OCI-LY7 (cell line): ENCODE results near the gene SCO1. TPM values are rescaled to one million over a fixed set of nuclear protein-coding genes. Genes with fewer than 3 reads are reported as not detected.

ENCODE experiments used
- Bru-seq: library from RNA; stranded (reverse); fragments of 400-500 nt; gene quantifications from one replicate; lab custom pipeline; 2021; lab: Mats Ljungman, UMichigan
- BruChase-seq, 2 experiments: library from RNA; stranded (reverse); fragments of 400-500 nt; gene quantifications; one replicate each; lab custom pipeline; 2021; lab: Mats Ljungman, UMichigan
- BruUV-seq: library from RNA; stranded (reverse); fragments of 400-500 nt; replicated peaks from 2 replicates; lab custom pipeline; 2021; lab: Mats Ljungman, UMichigan
- CTCF ChIA-PET: fragments of 300-600 bp; sonication (Branson Sonifier 250); formaldehyde crosslinking; loops from one replicate; lab custom pipeline; 2022; ENCODE audit warnings: antibody characterized with exemption; ENCODE audit not compliant: unreplicated experiment; lab: Charles Lee
- POLR2A ChIA-PET: fragments of 300-600 bp; sonication (Branson Sonifier 250); formaldehyde crosslinking; loops from one replicate; lab custom pipeline; 2022; ENCODE audit warnings: antibody characterized with exemption; lab: Charles Lee
- DNase-seq: peaks from one replicate; pipeline ENCODE4 v3.0.0-alpha.2; 2015; ENCODE audit warnings: low spot score
- H2AFZ ChIP-seq: fragments of 200-600 bp; sonication (generic), shearing (Covaris generic); 2 replicates; pipeline ENCODE4 v1.6.1; 2014; ENCODE audit warnings: mild to moderate bottlenecking, antibody characterized with exemption, low read length, moderate library complexity
- H3K27ac ChIP-seq: fragments of 200-600 bp; sonication (generic); 2 replicates; pipeline ENCODE4 v1.5.1; 2014; ENCODE audit warnings: mixed run types, low read depth, mild to moderate bottlenecking, moderate library complexity, low read length, inconsistent platforms; ENCODE audit not compliant: poor library complexity, severe bottlenecking
- H3K36me3 ChIP-seq: fragments of 200-600 bp; sonication (generic); 2 replicates; pipeline ENCODE4 v1.6.1; 2014; ENCODE audit warnings: mild to moderate bottlenecking, antibody characterized with exemption, low read length, moderate library complexity, mixed read lengths; ENCODE audit not compliant: insufficient read depth
- H3K4me1 ChIP-seq: fragments of 200-600 bp; sonication (generic); 2 replicates; pipeline ENCODE4 v1.5.1; 2014; ENCODE audit warnings: mild to moderate bottlenecking, low read length; ENCODE audit not compliant: insufficient read depth, poor library complexity, severe bottlenecking
- H3K4me2 ChIP-seq: fragments of 200-600 bp; sonication (generic); 2 replicates; pipeline ENCODE4 v1.6.1; 2014; ENCODE audit warnings: mild to moderate bottlenecking, low read length
- H3K4me3 ChIP-seq: fragments of 200-600 bp; sonication (generic); 2 replicates; pipeline ENCODE4 v1.5.1; 2014; ENCODE audit warnings: mild to moderate bottlenecking, low read depth, low read length; ENCODE audit not compliant: poor library complexity, severe bottlenecking
- H3K79me2 ChIP-seq: fragments of 200-600 bp; sonication (generic); 2 replicates; pipeline ENCODE4 v1.6.1; 2016; ENCODE audit warnings: low read depth, mild to moderate bottlenecking, low read length, moderate library complexity, mixed read lengths; ENCODE audit not compliant: insufficient read depth
- H3K9me2 ChIP-seq: fragments of 200-600 bp; sonication (generic); 2 replicates; pipeline ENCODE4 v1.6.1; 2016; ENCODE audit warnings: mild to moderate bottlenecking, low read length, mixed read lengths; ENCODE audit not compliant: insufficient read depth
- H3K9me3 ChIP-seq: fragments of 200-600 bp; sonication (generic); 2 replicates; pipeline ENCODE4 v1.6.1; 2014; ENCODE audit warnings: mild to moderate bottlenecking, mixed run types, low read length, mixed read lengths
- H4K20me1 ChIP-seq: fragments of 200-600 bp; sonication (generic); 2 replicates; pipeline ENCODE4 v1.6.1; 2014; ENCODE audit warnings: mild to moderate bottlenecking, antibody characterized with exemption, low read length, moderate library complexity, mixed read lengths; ENCODE audit not compliant: insufficient read depth
- CTCF ChIP-seq: fragments of 200-600 bp; sonication (generic); conservative IDR thresholded peaks from 2 replicates; pipeline ENCODE4 v1.5.1; 2014; ENCODE audit warnings: mild to moderate bottlenecking, antibody characterized with exemption, low read length, moderate library complexity, mixed read lengths
- EZH2phosphoT487 ChIP-seq: fragments of 200-600 bp; sonication (generic); IDR thresholded peaks from 2 replicates; pipeline ENCODE4 v1.6.1; 2018; ENCODE audit warnings: low read depth, borderline replicate concordance, mild to moderate bottlenecking, mixed run types, antibody characterized with exemption, low read length, moderate library complexity, mixed read lengths
- intact Hi-C: fragments of 100-400 bp; cut with micrococcal nuclease; formaldehyde crosslinking; loops from one replicate; pipeline ENCODE4 v1.10.0; 2022; ENCODE audit not compliant: unreplicated experiment
- long read RNA-seq: library from polyadenylated mRNA; stranded (forward); transcript quantifications from one replicate; pipeline ENCODE4 v2.0.0, GENCODE V29; 2022
- total RNA-seq, 2 experiments: library from RNA; depleted of rRNA in 1 of 2; stranded (reverse); fragments of >200 nt in 1 of 2; shearing (Covaris generic) in 1 of 2; gene quantifications; 2 replicates each; pipeline ENCODE4 v1.2.3, GENCODE V29; 2014 to 2022

The SCO1 gene
- 37.5 and 44.4 TPM in 2 replicates for total RNA-seq (2014; rRNA removed; shearing (Covaris generic))
- 31.0 and 32.2 TPM in 2 replicates for total RNA-seq (2022)
- Bru-seq, nascent RNA: percentile 89 among the genes with signal in this experiment
- BruChase-seq, experiment 1, labeled RNA remaining after a 6-hour chase: percentile 79 among the genes with signal in this experiment
- BruChase-seq, experiment 2, labeled RNA remaining after a 2-hour chase: percentile 89 among the genes with signal in this experiment
- long read RNA-seq, full-length matches to known transcripts: 41 of 49 reads
- long read RNA-seq, partial matches to known transcripts: 1 of 49 reads
- long read RNA-seq, other reads (novel, unspliced or antisense): 7 of 49 reads

DNA sequence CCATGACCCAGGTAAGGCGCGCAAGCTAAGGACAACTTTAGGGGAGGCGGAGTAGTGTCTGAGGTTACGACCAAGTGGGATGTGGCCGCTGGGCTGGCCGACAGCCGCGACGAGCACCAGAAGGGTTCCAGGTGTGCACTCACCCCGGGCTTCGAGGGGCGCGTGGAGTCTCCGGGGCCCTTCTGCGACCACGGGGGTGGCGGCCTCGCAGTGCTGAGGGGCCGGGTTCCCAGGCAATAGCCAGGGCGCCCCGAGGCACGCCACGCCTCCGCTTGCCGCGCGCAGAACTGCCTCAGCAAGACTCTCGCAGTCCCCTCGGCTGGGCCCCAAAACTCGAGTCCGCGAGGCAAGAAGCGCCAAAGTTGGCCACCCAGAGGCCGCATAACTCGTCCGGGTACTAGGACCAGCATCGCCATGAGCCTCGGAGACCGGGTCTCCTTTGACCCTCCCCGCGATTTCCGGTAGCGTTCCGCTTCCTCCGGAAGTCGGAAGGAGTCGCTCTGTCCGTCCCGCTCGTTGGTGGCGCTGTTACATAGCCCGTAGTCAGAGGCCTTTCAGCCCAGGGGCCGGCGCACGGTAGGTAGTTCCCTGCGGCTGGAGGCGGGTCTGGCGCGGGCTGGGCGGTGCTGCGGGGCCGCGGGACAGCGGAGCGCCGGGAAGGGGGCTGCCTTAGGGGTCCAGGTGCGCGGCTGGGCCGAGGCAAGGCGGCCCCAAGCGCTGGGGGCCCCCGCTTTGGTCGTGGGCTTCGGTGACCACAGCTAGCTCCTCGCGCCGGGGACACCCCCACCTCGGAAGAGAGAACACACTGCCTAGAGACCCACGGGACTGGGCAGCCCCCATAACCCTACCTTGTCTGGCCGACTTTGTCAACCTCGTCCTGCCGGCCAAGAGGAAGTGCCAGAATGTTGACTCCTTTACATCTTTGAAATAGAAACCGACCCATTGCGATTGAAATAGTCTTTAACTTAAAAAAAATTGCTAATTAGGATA, at the start of gene SCO1, which contains the start of gene ADPRM:
Gene SCO1 (minus strand): TSS at position 442 of the 990 bp plus-strand sequence. CDS start 26 bp downstream, at position 416.
Gene ADPRM (plus strand): TSS at position 503 of the 990 bp plus-strand sequence. CDS start 7,333 bp downstream, outside the sequence.
- POLR2A ChIA-PET: no interaction called here
- Histone ChIP-seq H3K4me2 (peak within 1 kb of the TSS; percentile 88), H3K4me3 (peak within 1 kb of the TSS; percentile 95), H3K9me2 (no peaks in the 10 kb centered on the region), H3K36me3 (peaks cover 32% of the 10 kb centered on the region), H3K27ac (peak within 1 kb of the TSS; percentile 75), H2AFZ (peak within 1 kb of the TSS; percentile 86), H4K20me1 (peaks cover 16% of the 10 kb centered on the region; the same call in 1 of the 2 replicates), H3K79me2 (peaks cover 64% of the 10 kb centered on the region), H3K4me1 (peaks cover 27% of the 10 kb centered on the region), H3K9me3 (no peaks in the 10 kb centered on the region)
- intact Hi-C loops: no loop called here
- CTCF ChIA-PET: no interaction called here
- peak; percentile 95 for DNase-seq
- BruUV-seq: no TSS peak
- TF ChIP-seq CTCF (peak; percentile 49), EZH2phosphoT487 (no peak)

- Histone ChIP-seq H3K27ac (no peak overlapping the region), H3K4me2 (no peak overlapping the region), H3K4me3 (no peak overlapping the region), H3K79me2 (no peaks in the 10 kb centered on the region), H4K20me1 (no peaks in the 10 kb centered on the region), H2AFZ (no peak overlapping the region), H3K9me3 (no peaks in the 10 kb centered on the region), H3K9me2 (no peaks in the 10 kb centered on the region), H3K36me3 (no peaks in the 10 kb centered on the region), H3K4me1 (no peaks in the 10 kb centered on the region)
- BruUV-seq: no TSS peak
- intact Hi-C loops: no loop called here
- ChIA-PET CTCF (no interaction called here), POLR2A (no interaction called here)
- DNase-seq: no peak
- TF ChIP-seq EZH2phosphoT487 (no peak), CTCF (no peak)
These were observed 47.9 kb upstream of the SCO1 start for GRCh38 chr17:10745231-10745630.
